BJ (cell line): ENCODE measurements around the gene FMO1. TPM values are rescaled to one million over a fixed set of nuclear protein-coding genes. Genes with fewer than 3 reads are reported as not detected.
"Not testable (repeated sequence)": the region's sequence is repeated elsewhere in the genome, so short reads cannot be mapped to it uniquely, and the experiment has no call there.

ENCODE experiments used
- CTCF ChIA-PET: fragments of 350-600 bp; formaldehyde crosslinking; extraction: SDS; loops from one replicate; lab custom pipeline; 2021; ENCODE audit warnings: antibody characterized with exemption, inconsistent platforms; lab: Yijun Ruan, JAX
- POLR2A ChIA-PET: fragments of 300-600 bp; sonication (Branson Sonifier 250); formaldehyde crosslinking; extraction: SDS; loops from one replicate; lab custom pipeline; 2021; ENCODE audit warnings: antibody characterized with exemption; lab: Charles Lee
- DNase-seq: peaks from one replicate; pipeline ENCODE4 v3.0.0-alpha.2; 2011; ENCODE audit warnings: low read depth
- H3K27me3 ChIP-seq: 2 replicates; pipeline ENCODE4 v1.6.0; 2011; ENCODE audit warnings: low read length; ENCODE audit not compliant: control insufficient read depth, insufficient read depth
- H3K36me3 ChIP-seq: 2 replicates; pipeline ENCODE4 v1.5.1; 2011; ENCODE audit warnings: low read length; ENCODE audit not compliant: control insufficient read depth, insufficient read depth
- H3K4me3 ChIP-seq: 2 replicates; pipeline ENCODE4 v1.5.1; 2011; ENCODE audit warnings: low read depth, mild to moderate bottlenecking, control low read depth, low read length
- polyA plus RNA-seq: library from polyadenylated mRNA; depleted of rRNA; stranded (reverse); fragments of >200 nt; gene quantifications from 2 replicates; pipeline ENCODE4 v1.2.3, GENCODE V29; 2011
- TF ChIP-seq, protein P1 (sequence below): IDR thresholded peaks from 2 replicates; pipeline ENCODE4 v1.5.1; 2011; ENCODE audit warnings: low read depth, mild to moderate bottlenecking, control low read depth, inconsistent platforms, low read length, moderate library complexity; ENCODE audit not compliant: insufficient read depth

FMO1 gene
- polyA plus RNA-seq, 1 experiment = 0.91 TPM

DNA sequence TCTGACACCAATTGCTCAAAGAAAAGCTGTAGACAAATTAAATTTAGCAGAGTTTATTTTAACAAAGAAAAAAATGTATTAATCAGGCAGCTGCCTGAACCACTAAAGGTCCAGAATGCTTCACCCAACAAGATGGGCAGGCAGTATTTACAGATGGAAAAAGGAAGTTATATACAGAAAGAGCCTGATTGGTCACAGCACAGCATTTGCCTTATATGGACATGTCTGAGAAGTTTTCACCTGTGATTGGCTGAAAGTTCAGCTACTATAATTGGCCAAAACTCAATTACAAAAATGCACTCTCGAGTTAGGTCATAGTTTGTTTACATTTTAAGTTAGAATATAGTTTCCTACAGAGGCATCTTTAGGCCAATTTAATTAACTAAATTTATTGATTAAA lies 15.1 kb upstream of the FMO1 start:
- Histone ChIP-seq H3K4me3 (no peak overlapping the region), H3K36me3 (no peaks in the 10 kb centered on the region; the same call in 1 of the 2 replicates), H3K27me3 (no peaks in the 10 kb centered on the region)
- CTCF ChIA-PET = interaction anchor here (1.3 to 1.9 kb wide), 3 partner anchors 9 to 152 kb away, joined by 3 to 9 read pairs (median 7); no protein-coding TSS in a partner anchor
- TF ChIP-seq, protein P1, sequence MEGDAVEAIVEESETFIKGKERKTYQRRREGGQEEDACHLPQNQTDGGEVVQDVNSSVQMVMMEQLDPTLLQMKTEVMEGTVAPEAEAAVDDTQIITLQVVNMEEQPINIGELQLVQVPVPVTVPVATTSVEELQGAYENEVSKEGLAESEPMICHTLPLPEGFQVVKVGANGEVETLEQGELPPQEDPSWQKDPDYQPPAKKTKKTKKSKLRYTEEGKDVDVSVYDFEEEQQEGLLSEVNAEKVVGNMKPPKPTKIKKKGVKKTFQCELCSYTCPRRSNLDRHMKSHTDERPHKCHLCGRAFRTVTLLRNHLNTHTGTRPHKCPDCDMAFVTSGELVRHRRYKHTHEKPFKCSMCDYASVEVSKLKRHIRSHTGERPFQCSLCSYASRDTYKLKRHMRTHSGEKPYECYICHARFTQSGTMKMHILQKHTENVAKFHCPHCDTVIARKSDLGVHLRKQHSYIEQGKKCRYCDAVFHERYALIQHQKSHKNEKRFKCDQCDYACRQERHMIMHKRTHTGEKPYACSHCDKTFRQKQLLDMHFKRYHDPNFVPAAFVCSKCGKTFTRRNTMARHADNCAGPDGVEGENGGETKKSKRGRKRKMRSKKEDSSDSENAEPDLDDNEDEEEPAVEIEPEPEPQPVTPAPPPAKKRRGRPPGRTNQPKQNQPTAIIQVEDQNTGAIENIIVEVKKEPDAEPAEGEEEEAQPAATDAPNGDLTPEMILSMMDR = no peak
- no peak for DNase-seq
- POLR2A ChIA-PET = no interaction called here

DNA sequence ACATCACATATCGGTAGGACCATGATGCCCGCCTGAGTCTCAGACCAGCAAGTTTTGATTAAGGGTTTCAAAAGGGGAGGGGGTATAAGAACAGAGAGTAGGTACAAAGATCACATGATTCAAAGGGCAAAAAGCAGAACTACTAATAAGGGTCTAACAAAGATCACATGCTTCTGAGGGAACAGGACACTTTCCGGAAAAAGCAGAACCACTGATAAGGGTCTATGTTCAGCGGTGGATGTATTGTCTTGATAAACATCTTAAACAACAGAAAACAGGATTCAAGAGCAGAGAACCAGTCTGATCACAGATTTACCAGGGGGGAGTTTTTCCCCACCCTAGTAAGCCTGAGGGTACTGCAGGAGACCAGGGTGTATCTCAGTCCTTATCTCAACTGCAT lies 12.1 kb upstream of the FMO1 start:
- H3K4me3 ChIP-seq, DNase-seq, H3K36me3 ChIP-seq, POLR2A ChIA-PET, H3K27me3 ChIP-seq: not testable (repeated sequence)
- CTCF ChIA-PET = interaction anchor here (1.2 to 1.4 kb wide), 4 partner anchors 9 to 77 kb away, joined by 4 to 7 read pairs (median 6); partner anchors contain the start of gene FMO4

DNA sequence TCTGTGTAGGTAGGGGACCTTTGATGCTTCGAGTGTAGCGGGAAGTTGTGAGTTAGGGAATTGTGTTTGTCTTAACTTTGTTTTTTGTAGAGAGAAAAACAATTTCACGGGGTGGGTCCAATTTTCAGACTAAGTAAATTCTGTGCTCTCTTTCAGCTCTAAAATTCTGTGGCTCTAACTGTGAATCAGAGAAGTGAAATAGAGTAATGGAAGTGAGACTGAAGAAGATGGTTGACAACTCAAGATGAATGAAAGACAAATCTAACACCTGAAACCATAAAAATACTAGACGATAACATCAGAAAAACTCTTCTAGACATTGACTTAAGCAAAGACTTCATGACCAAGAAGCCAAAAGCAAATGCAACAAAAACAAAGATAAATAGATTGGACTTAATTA lies 4.4 kb upstream of the FMO1 start:
- H3K27me3 ChIP-seq = no peaks in the 10 kb centered on the region; the same call in 1 of the 2 replicates
- POLR2A ChIA-PET = no interaction called here

DNA sequence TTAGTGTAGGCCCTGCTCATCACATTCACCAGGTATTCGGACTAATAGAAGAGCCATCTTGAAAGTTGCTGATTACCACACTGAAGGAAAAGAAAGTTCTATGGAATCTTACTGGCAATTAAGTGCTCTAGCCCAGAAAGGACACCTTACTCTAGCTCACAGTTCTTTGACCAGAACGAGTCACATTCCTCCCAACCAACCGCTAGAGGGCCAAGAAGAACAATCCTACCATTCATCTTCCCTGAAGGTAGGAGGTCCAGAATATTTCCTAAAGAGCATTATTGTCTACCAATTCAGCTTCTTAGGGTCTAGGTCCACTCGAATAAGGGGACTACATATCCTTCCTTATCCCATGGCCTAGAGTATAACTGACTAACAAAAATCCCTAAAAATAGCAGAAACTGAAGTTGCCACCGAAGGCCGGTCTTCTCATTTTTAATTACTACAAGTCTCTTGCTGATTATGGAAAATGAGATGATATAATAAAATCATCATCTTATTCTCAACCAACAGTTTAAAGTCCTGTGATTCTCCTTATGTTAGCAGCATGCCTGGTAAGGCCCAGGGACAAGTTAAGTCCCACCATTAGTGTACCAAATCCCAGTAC lies 2.7 kb upstream of the FMO1 start:
- no peaks in the 10 kb centered on the region; the same call in 1 of the 2 replicates for H3K27me3 ChIP-seq
- no peaks in the 10 kb centered on the region for H3K36me3 ChIP-seq
- H3K4me3 ChIP-seq = no peak overlapping the region
- ChIA-PET POLR2A (interaction anchor here (0.5 to 0.7 kb wide), 2 partner anchors 50 to 713 kb away, joined by 3 read pairs; no protein-coding TSS in a partner anchor), CTCF (interaction anchor here (0.7 to 8.5 kb wide), 26 partner anchors 9 to 279 kb away, joined by 3 to 84 read pairs (median 7); partner anchors contain the start of gene FMO4)
- TF ChIP-seq, protein P1 = peak; percentile 84
- no peak for DNase-seq

More for the DNA sequence above, 4.4 kb upstream of the FMO1 start:
- DNase-seq = no peak
- H3K36me3 ChIP-seq = no peaks in the 10 kb centered on the region
- TF ChIP-seq, protein P1 = no peak
- CTCF ChIA-PET = interaction anchor here (3.2 to 8.5 kb wide), 4 partner anchors 17 to 163 kb away, joined by 14 to 84 read pairs (median 32); partner anchors contain the start of gene FMO4
- H3K4me3 ChIP-seq = no peak overlapping the region

DNA sequence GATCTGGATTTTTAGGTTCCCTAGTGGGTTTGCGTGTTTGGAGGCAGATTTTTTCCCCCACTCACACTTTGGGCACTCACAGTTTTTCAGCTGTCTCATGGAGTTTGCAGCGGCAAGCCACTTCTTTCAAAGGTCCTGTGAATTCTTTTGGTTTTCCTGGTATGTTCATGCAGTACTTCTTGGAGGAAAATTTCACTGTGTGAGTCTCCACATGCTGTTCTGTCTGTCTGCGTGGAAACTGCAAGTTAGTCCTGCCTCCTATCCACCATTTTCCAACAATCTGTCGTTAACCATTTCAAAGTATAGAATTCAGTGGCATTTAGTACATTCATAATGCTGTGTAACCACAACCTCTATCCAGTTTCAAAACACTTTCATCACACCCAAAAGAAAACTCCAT lies 793 bp upstream of the FMO1 start:
- ChIA-PET POLR2A (no interaction called here), CTCF (interaction anchor here (1.0 to 8.5 kb wide), 4 partner anchors 20 to 134 kb away, joined by 3 to 84 read pairs (median 26); partner anchors contain the start of gene FMO4)
- TF ChIP-seq, protein P1 = no peak
- no peak overlapping the region for H3K4me3 ChIP-seq
- H3K36me3 ChIP-seq = no peaks in the 10 kb centered on the region
- no peaks in the 10 kb centered on the region; the same call in 1 of the 2 replicates for H3K27me3 ChIP-seq
- peak; percentile 24 for DNase-seq
